Adrenal gland (tissue), 12 donors: Measurements from ENCODE around the gene MORF4L2. TPM values are rescaled to one million over a fixed set of nuclear protein-coding genes. Genes with fewer than 3 reads are reported as not detected.

Experiments used
- DNase-seq, 7 donors: peaks; one replicate each; pipeline ENCODE4 v3.0.0-alpha.2; 2019 to 2020
- H3K27ac ChIP-seq, 5 donors: fragments of 200-600 bp; sonication (generic) in 4 of 5; 1 replicate in 3 of 5; 2 replicates in 2 of 5; pipeline versions ENCODE4 v1.5.1 to v1.8.0; 2016 to 2020; ENCODE audit warnings: mild to moderate bottlenecking in 1 of 5
- H3K27me3 ChIP-seq: fragments of 200-600 bp; 2 replicates; pipeline ENCODE4 v1.8.0; 2021
- H3K36me3 ChIP-seq, 2 donors: fragments of 200-600 bp; replicated peaks in 1 of 2; 1 replicate in 1 of 2; 2 replicates in 1 of 2; pipeline versions ENCODE4 v1.5.1 to v1.8.0; 2018 to 2022
- H3K4me1 ChIP-seq, 2 donors: fragments of 200-600 bp; replicated peaks in 1 of 2; 1 replicate in 1 of 2; 2 replicates in 1 of 2; pipeline versions ENCODE4 v1.5.1 to v1.8.0; 2018 to 2021
- H3K4me3 ChIP-seq, 4 donors: fragments of 200-600 bp; sonication (generic) in 3 of 4; one replicate each; pipeline ENCODE4 v1.5.1; 2016 to 2018
- H3K9me3 ChIP-seq, 3 donors: fragments of 200-600 bp; sonication (generic) in 1 of 3; replicated peaks in 1 of 3; 1 replicate in 2 of 3; 2 replicates in 1 of 3; pipeline versions ENCODE4 v1.5.1 to v1.8.0; 2016 to 2021
- CTCF ChIP-seq, 6 experiments: fragments of 450-650 bp in 4 of 6; fragments of 200-600 bp in 2 of 6; sonication (generic) in 1 of 6; IDR thresholded peaks; 1 replicate in 5 of 6; 2 replicates in 1 of 6; pipeline versions ENCODE4 v1.5.1 to v1.8.0; 2016 to 2021; ENCODE audit warnings: antibody characterized with exemption in 6 of 6, mild to moderate bottlenecking in 2 of 6, moderate library complexity in 1 of 6
- POLR2A ChIP-seq, 2 donors: fragments of 450-650 bp; IDR thresholded peaks; one replicate each; pipeline ENCODE4 v1.6.1; 2017; ENCODE audit warnings: antibody characterized with exemption in 2 of 2, mild to moderate bottlenecking in 2 of 2, moderate library complexity in 1 of 2
- WGBS, 4 donors: extraction: QIAGEN DNeasy Blood & Tissue Kit in 2 of 4; methylation state at CpG; one replicate each; pipeline versions ENCODE4 v1.1.5 to v1.1.7; 2013 to 2017; 5-methylcytosine and 5-hydroxymethylcytosine counted together
- intact Hi-C, 2 donors: fragments of 100-400 bp; cut with DNase I; formaldehyde crosslinking; loops; one replicate each; pipeline versions ENCODE4 v1.14.1 to v1.15.0; 2022 to 2023
- polyA plus RNA-seq, 3 donors: library from polyadenylated mRNA; stranded (reverse); fragments of 200-250 nt in 2 of 3; fragments of 350-450 nt in 1 of 3; fragmentation: Illumina TruSeq in 1 of 3; extraction: RNeasy Lipid Tissue Mini Kit (QIAGEN cat#74804) in 1 of 3; gene quantifications; one replicate each; pipeline ENCODE4 v1.2.3, GENCODE V29; 2013 to 2014
- total RNA-seq, 9 donors: library from RNA; depleted of rRNA in 4 of 9; stranded (reverse); fragments of >200 nt in 4 of 9; fragments of 120-200 nt in 1 of 9; fragmentation: NEBNext Ultra II Directional in 1 of 9; extraction: Animal tissue kit (Norgen Biotek cat#: 25700) in 1 of 9; gene quantifications; one replicate each; pipeline versions ENCODE4 v1.1.0 to v1.2.4, GENCODE V29; 2013 to 2023
- donor health status: healthy with polysubstance abuse.
- donor health status: Bipolar disorder and iron deficiency.
- donor health status: DM: yes; HTN: yes; CAD: no.
- donor health status: DM: no; HTN: no; CAD: no.
- donor health status: DM: no; HTN: no; CAD: no.
- donor health status: DM: yes; HTN: yes; CAD: no.

MORF4L2 gene
- total and polyA plus RNA-seq, 12 donors: 225 to 767 (median 366) TPM

GRCh38 chrX:103733017-103733416, 46.5 kb upstream of the MORF4L2 start:
- TF ChIP-seq POLR2A (IDR thresholded peaks at IDR 0.05): no peak
- no peak for TF ChIP-seq CTCF (IDR thresholded peaks at IDR 0.05)
- Histone ChIP-seq H3K27ac (no peak overlapping the region), H3K36me3 (no peaks in the 10 kb centered on the region), H3K9me3 (no peaks in the 10 kb centered on the region), H3K4me3 (no peak overlapping the region), H3K27me3 (peaks cover 15% of the 10 kb centered on the region), H3K4me1 (no peaks in the 10 kb centered on the region)
- 88 to 100% (median 92%) methylated on average over 1 of the region's 1 CpG for WGBS, 4 donors
- DNase-seq: no peak
- intact Hi-C loops: no loop called here

GRCh38 chrX:103730796-103731493, 44.4 kb upstream of the MORF4L2 start:
- peak in 1 of 7 donors; percentile 47 for DNase-seq
- TF ChIP-seq POLR2A (IDR thresholded peaks at IDR 0.05) (no peak), CTCF (IDR thresholded peaks at IDR 0.05) (no peak)
- Histone ChIP-seq H3K27ac (no peak overlapping the region), H3K4me1 (no peaks in the 10 kb centered on the region), H3K4me3 (no peak overlapping the region), H3K27me3 (peaks cover 15% of the 10 kb centered on the region), H3K36me3 (no peaks in the 10 kb centered on the region), H3K9me3 (no peaks in the 10 kb centered on the region)
- WGBS, 4 donors: 50 to 55% (median 51%) methylated on average over 6 to 8 of the region's 8 CpGs
- intact Hi-C loops: no loop called here

- Histone ChIP-seq H3K9me3 (no peaks in the 10 kb centered on the region), H3K27ac (no peak overlapping the region)
- 55 to 74% (median 73%) methylated on average over 2 to 3 of the region's 3 CpGs for WGBS, 4 donors
Observed at GRCh38 chrX:103730147-103730795, 43.8 kb upstream of the MORF4L2 start.

GRCh38 chrX:103729015-103729414, 42.5 kb upstream of the MORF4L2 start:
- Histone ChIP-seq H3K27me3 (peaks cover 26% of the 10 kb centered on the region), H3K27ac (no peak overlapping the region), H3K36me3 (no peaks in the 10 kb centered on the region), H3K4me3 (no peak overlapping the region), H3K4me1 (no peaks in the 10 kb centered on the region), H3K9me3 (no peaks in the 10 kb centered on the region)
- TF ChIP-seq POLR2A (IDR thresholded peaks at IDR 0.05) (no peak), CTCF (IDR thresholded peaks at IDR 0.05) (no peak)
- WGBS, 4 donors: 22 to 67% (median 57%) methylated on average over 3 to 5 of the region's 5 CpGs
- no peak for DNase-seq
- intact Hi-C loops: no loop called here

More at GRCh38 chrX:103730147-103730795, 43.8 kb upstream of the MORF4L2 start:
- H3K4me1 ChIP-seq: no peaks in the 10 kb centered on the region
- DNase-seq: no peak
- intact Hi-C loops: no loop called here
- H3K27me3 ChIP-seq: peaks cover 17% of the 10 kb centered on the region
- H3K36me3 ChIP-seq: no peaks in the 10 kb centered on the region
- no peak overlapping the region for H3K4me3 ChIP-seq
- no peak for TF ChIP-seq POLR2A (IDR thresholded peaks at IDR 0.05)
- no peak for TF ChIP-seq CTCF (IDR thresholded peaks at IDR 0.05)
